ENCODE results near the gene ABCC9.

ABCC9 gene

DNA sequence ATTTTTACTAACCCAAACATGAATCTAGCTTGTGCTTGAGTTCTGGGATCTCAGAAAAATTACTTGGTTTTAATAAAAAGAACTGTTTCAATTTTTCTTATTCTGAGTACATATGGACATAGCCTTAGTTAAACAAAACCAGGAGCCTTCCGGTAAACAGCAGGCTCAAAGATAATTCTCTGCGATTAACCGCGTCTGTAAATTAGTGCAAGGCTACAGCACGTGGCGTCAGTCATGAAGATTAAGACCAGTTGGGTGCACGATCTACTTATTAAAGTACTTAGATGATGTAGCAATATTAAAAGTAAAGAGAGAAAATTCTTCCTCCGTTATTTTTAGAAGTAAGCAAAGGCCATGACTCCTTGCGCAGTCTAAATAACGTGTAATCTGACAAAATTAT lies 167.4 kb downstream of the ABCC9 start:
- no peak for DNase-seq (ENCODE audit: low spot score in 2 of 2)
- Mint-ChIP-seq H3K4me3 (no peak overlapping the region), H3K27ac (ENCODE audit: low read depth) (no peak overlapping the region), H3K27me3 (peaks cover 70% of the 10 kb centered on the region), H3K9me3 (no peaks in the 10 kb centered on the region), H3K36me3 (ENCODE audit: insufficient read depth) (no peaks in the 10 kb centered on the region), H3K4me1 (no peaks in the 10 kb centered on the region)
- no peak for ATAC-seq (replicated peaks; ENCODE audit: extremely low read depth, poor library complexity, severe bottlenecking)

DNA sequence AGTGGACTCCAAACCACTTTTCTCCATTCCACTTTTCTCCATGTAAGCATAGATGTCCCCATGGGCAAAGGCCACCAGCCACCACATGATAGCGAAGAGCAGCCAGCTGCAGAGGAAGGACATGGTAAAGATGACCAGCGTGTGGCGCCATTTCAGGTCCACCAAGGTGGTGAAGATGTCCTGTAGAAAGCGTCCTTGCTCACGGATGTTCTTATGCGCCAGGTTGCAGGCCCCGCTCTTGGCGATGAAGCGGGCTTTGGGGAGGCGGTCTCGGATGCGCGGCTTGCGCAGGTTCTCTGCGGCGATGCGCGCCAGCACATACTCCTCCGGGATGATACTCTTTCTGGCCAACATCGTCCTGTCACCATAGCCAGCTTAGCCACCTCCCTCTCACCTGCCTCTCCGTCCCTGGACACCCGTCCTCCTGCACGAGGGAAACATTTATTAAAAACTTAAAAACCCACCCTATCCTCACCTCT lies 167.9 kb downstream of the ABCC9 start:
- no peak overlapping the region for H3K27ac Mint-ChIP-seq (ENCODE audit: low read depth)
- DNase-seq (ENCODE audit: low spot score in 2 of 2) (no peak), ATAC-seq (replicated peaks; ENCODE audit: extremely low read depth, poor library complexity, severe bottlenecking) (no peak)
- no peaks in the 10 kb centered on the region for H3K4me1 Mint-ChIP-seq
- H3K36me3 Mint-ChIP-seq (ENCODE audit: insufficient read depth) = no peaks in the 10 kb centered on the region
- H3K27me3 Mint-ChIP-seq = peaks cover 68% of the 10 kb centered on the region
- no peaks in the 10 kb centered on the region for H3K9me3 Mint-ChIP-seq
- H3K4me3 Mint-ChIP-seq = no peak overlapping the region

DNA sequence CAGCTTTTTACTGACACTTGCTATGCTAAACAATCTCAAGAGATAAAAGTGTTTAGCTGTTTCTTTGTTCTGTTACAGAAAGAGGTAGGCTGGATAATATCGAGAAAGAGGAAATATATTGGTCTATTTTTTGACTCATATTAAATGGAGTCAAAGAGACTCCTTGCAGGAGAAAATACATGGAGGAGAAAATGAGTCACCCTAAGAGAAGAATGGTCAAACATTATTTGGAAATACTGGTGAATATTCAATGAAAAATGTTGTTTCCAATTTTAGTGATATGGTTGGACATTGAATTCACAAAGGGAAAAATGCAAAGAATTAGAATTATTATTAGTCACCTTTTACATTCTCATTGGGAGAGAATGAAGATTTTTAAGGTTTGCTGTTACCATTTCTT lies 169.9 kb downstream of the ABCC9 start:
- no peaks in the 10 kb centered on the region for H3K9me3 Mint-ChIP-seq
- no peaks in the 10 kb centered on the region for H3K36me3 Mint-ChIP-seq (ENCODE audit: insufficient read depth)
- H3K27me3 Mint-ChIP-seq = peaks cover 49% of the 10 kb centered on the region
- no peak overlapping the region for H3K4me3 Mint-ChIP-seq
- no peak for ATAC-seq (replicated peaks; ENCODE audit: extremely low read depth, poor library complexity, severe bottlenecking)
- no peak for DNase-seq (ENCODE audit: low spot score in 2 of 2)
- H3K4me1 Mint-ChIP-seq = no peaks in the 10 kb centered on the region
- H3K27ac Mint-ChIP-seq (ENCODE audit: low read depth) = no peak overlapping the region

DNA sequence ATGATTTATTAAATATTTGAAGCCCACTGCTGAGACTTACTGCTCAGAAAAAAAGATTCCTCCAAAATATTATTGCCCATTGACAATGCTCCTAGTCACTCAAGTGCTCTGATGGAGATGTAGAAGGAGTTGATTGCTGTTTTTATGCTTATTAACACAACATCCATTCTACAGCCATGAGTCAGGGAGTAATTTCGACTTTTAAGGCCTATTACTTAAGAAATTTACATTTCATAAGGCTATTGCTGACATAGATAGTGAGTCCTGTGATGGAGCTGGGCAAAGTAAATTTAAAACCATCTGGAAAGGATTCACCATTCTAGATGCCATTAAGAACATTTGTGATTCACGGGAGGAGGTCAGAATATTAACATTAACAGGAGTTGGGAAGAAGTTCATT lies 171.9 kb downstream of the ABCC9 start:
- Mint-ChIP-seq H3K4me1 (no peaks in the 10 kb centered on the region), H3K27ac (ENCODE audit: low read depth) (no peak overlapping the region), H3K27me3 (peaks cover 32% of the 10 kb centered on the region), H3K4me3 (no peak overlapping the region), H3K36me3 (ENCODE audit: insufficient read depth) (no peaks in the 10 kb centered on the region), H3K9me3 (no peaks in the 10 kb centered on the region)
- no peak for ATAC-seq (replicated peaks; ENCODE audit: extremely low read depth, poor library complexity, severe bottlenecking)
- DNase-seq (ENCODE audit: low spot score in 2 of 2) = no peak

DNA sequence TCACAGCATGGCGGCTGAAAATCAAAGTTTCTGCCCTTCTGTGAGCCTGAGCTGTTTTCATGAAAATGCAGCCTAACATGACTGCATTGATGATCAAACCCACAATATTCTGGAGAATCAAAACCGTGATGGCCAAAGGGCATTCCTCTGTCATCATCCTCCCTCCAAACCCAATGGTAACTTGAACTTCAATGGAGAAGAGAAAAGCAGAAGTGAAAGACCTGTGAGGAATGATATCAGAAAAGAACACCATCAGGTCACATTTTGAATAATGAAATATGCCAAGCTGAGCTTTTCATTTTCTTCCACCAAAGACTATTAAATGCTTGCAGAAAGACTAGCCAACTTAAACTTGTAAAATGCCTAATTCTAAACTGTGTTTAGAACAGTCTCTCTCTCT lies 174.8 kb downstream of the ABCC9 start:
- DNase-seq (ENCODE audit: low spot score in 2 of 2) = no peak
- no peak overlapping the region for H3K4me3 Mint-ChIP-seq
- H3K36me3 Mint-ChIP-seq (ENCODE audit: insufficient read depth) = no peaks in the 10 kb centered on the region
- no peaks in the 10 kb centered on the region for H3K9me3 Mint-ChIP-seq
- H3K27me3 Mint-ChIP-seq = peaks cover 7% of the 10 kb centered on the region
- no peaks in the 10 kb centered on the region for H3K4me1 Mint-ChIP-seq
- no peak for ATAC-seq (replicated peaks; ENCODE audit: extremely low read depth, poor library complexity, severe bottlenecking)
- no peak overlapping the region for H3K27ac Mint-ChIP-seq (ENCODE audit: low read depth)

DNA sequence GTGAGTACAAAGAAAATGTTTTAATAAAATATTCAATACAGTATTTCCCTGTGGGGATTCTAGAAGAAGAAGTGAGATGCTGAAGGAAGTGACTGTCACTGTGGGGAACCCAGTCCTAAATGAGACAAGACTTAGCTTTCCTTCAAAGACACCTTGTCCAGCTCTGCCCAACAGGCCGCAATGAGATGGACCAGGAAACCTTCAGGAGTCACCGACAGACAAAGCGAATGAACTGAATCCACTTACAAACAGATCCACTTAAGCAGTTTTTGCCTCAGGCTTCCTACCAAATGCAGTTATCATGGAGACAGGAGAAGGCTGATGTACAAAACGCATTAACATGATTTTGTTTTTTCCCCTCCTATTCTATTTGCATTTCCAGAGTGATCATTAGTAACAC lies 176.3 kb downstream of the ABCC9 start:
- no peak for DNase-seq (ENCODE audit: low spot score in 2 of 2)
- Mint-ChIP-seq H3K36me3 (ENCODE audit: insufficient read depth) (no peaks in the 10 kb centered on the region), H3K4me1 (no peaks in the 10 kb centered on the region), H3K27ac (ENCODE audit: low read depth) (no peak overlapping the region), H3K4me3 (no peak overlapping the region), H3K27me3 (no peaks in the 10 kb centered on the region), H3K9me3 (no peaks in the 10 kb centered on the region)
- ATAC-seq (replicated peaks; ENCODE audit: extremely low read depth, poor library complexity, severe bottlenecking) = no peak

DNA sequence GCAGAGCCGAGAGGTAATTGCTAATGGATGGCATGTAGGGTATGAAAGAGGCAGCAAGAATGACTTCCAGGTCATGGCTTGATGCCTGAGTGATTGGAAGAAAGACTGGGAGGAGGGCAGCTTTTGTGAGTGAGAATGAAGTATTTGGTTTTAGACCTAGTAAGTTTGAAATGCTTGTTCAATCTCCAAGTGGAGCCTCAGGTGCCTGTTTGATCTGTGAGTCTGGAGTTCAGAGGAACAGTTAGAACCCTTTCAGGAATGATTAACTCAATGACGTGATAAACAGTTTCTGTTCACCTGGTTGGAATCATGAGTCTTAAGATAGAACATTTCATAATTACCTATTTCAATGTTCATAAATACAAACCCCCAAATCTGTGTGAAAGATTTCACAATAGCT lies 177.2 kb downstream of the ABCC9 start:
- no peaks in the 10 kb centered on the region for H3K27me3 Mint-ChIP-seq
- no peaks in the 10 kb centered on the region for H3K9me3 Mint-ChIP-seq
- ATAC-seq (replicated peaks; ENCODE audit: extremely low read depth, poor library complexity, severe bottlenecking) = no peak
- H3K27ac Mint-ChIP-seq (ENCODE audit: low read depth) = no peak overlapping the region
- H3K4me1 Mint-ChIP-seq = no peaks in the 10 kb centered on the region
- no peak overlapping the region for H3K4me3 Mint-ChIP-seq
- no peaks in the 10 kb centered on the region for H3K36me3 Mint-ChIP-seq (ENCODE audit: insufficient read depth)
- DNase-seq (ENCODE audit: low spot score in 2 of 2) = no peak

DNA sequence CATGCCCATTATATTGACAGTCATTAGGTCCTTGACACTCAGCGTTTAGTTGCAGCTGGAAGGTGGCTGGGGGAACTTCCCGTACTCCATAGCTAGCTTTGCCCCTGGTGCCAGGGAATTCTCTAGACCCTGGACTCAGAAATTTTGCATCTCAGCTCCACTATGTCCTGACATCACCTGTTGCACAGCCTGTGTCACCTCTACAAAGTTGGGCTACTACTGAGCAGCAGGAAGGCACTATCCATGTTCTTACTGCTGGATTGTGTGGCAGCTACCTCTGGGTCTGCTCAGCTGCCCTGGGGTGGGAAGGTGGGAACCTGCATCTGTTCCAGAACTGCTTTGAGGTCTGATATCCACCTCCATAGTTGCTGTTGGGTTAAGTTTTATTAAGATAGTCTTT lies 177.7 kb downstream of the ABCC9 start:
- DNase-seq (ENCODE audit: low spot score in 2 of 2) = no peak
- no peak for ATAC-seq (replicated peaks; ENCODE audit: extremely low read depth, poor library complexity, severe bottlenecking)
- Mint-ChIP-seq H3K27ac (ENCODE audit: low read depth) (no peak overlapping the region), H3K4me3 (no peak overlapping the region), H3K27me3 (no peaks in the 10 kb centered on the region), H3K9me3 (no peaks in the 10 kb centered on the region), H3K4me1 (no peaks in the 10 kb centered on the region), H3K36me3 (ENCODE audit: insufficient read depth) (no peaks in the 10 kb centered on the region)

DNA sequence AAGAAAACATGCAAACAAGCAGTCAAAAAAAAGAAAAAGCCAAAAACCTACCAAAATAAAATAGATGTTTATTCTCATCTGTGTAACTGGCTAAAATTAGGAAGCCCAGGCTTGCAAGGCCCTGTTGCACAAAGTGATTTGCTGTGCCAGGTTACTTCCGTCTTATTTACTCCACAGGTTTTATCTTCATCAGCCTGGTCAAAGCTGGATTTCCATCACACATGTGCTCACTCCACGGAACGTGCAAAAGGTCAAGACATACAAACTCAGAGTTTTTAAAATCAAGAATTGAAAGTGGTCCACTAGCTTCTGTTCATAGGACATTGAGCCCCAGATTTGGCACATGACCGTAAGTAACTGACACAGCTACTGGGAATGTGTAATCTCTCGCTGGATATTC lies 181.5 kb downstream of the ABCC9 start:
- no peak overlapping the region for H3K27ac Mint-ChIP-seq (ENCODE audit: low read depth)
- H3K27me3 Mint-ChIP-seq = peaks cover 10% of the 10 kb centered on the region
- no peaks in the 10 kb centered on the region for H3K9me3 Mint-ChIP-seq
- ATAC-seq (replicated peaks; ENCODE audit: extremely low read depth, poor library complexity, severe bottlenecking) = no peak
- H3K4me3 Mint-ChIP-seq = no peak overlapping the region
- peaks cover 2% of the 10 kb centered on the region for H3K36me3 Mint-ChIP-seq (ENCODE audit: insufficient read depth)
- no peaks in the 10 kb centered on the region for H3K4me1 Mint-ChIP-seq
- no peak for DNase-seq (ENCODE audit: low spot score in 2 of 2)

DNA sequence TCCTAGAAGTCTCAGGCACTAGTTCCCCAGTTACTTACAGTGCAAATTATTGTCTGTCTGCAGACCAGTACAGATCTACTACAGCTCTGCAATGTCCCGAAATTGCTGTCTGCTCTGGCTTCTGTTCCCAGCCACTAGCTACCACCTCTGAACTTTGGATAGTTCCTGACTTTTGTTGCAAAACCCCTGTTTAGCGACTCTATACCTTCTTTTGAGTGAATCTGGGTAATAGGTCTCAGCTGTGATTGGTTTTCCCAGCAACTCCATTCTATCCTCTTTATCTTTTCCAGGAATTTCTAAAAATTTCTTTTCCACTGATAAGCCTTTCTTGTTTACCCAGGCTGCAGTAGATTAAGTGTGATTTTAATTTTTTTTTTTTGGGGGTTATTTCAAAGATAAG lies 183.5 kb downstream of the ABCC9 start:
- H3K36me3 Mint-ChIP-seq (ENCODE audit: insufficient read depth) = peaks cover 2% of the 10 kb centered on the region
- H3K4me1 Mint-ChIP-seq = no peaks in the 10 kb centered on the region
- ATAC-seq (replicated peaks; ENCODE audit: extremely low read depth, poor library complexity, severe bottlenecking) (no peak), DNase-seq (ENCODE audit: low spot score in 2 of 2) (no peak)
- peaks cover 23% of the 10 kb centered on the region for H3K27me3 Mint-ChIP-seq
- H3K9me3 Mint-ChIP-seq = no peaks in the 10 kb centered on the region
- no peak overlapping the region for H3K4me3 Mint-ChIP-seq
- no peak overlapping the region for H3K27ac Mint-ChIP-seq (ENCODE audit: low read depth)

DNA sequence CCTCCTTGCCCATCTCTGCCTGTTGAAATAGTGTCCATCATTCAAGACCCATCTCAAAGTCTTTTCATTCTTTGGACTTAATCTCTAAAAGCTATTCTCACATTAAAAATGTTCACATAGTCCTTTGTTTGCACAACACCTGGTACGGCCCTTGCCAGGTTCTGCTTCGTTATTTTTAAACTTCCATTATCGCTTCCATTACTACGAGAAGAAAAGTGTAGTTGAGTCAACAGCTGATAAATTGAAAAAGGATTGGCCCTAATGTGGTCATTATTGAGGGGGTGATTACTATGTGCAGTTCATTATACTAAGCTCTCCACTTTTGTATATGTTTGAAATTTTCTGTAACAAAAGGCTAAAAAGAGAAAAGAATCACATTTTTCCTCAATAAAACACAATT lies 184.5 kb downstream of the ABCC9 start:
- Mint-ChIP-seq H3K4me3 (no peak overlapping the region), H3K4me1 (no peaks in the 10 kb centered on the region)

DNA sequence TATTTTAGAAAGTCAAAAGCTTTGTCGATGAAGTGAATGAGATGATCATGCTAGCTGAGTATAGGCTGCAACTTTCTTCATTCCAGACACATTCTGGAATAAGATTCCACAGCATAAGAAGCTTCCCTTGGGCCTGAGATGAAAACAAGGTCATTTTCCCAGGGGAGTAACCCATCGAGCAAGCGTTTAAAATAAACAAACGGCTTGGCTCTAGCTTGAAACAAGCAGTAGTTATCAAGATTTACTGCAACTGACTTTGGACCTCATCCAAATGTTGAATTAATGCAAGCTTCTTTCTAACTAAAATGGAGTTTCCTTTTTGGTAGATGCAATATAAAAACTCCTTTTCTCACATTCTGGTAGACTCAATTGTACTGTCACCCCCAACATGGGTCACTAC lies 189.7 kb downstream of the ABCC9 start:
- DNase-seq (ENCODE audit: low spot score in 2 of 2) (no peak), ATAC-seq (replicated peaks; ENCODE audit: extremely low read depth, poor library complexity, severe bottlenecking) (no peak)
- Mint-ChIP-seq H3K27me3 (peaks cover 47% of the 10 kb centered on the region), H3K4me3 (no peak overlapping the region), H3K4me1 (no peaks in the 10 kb centered on the region), H3K9me3 (peaks cover 7% of the 10 kb centered on the region), H3K36me3 (ENCODE audit: insufficient read depth) (peaks cover 2% of the 10 kb centered on the region), H3K27ac (ENCODE audit: low read depth) (no peak overlapping the region)

More for the DNA sequence above, 184.5 kb downstream of the ABCC9 start:
- Mint-ChIP-seq H3K27me3 (peaks cover 23% of the 10 kb centered on the region), H3K27ac (ENCODE audit: low read depth) (no peak overlapping the region), H3K36me3 (ENCODE audit: insufficient read depth) (peaks cover 2% of the 10 kb centered on the region), H3K9me3 (no peaks in the 10 kb centered on the region)
- ATAC-seq (replicated peaks; ENCODE audit: extremely low read depth, poor library complexity, severe bottlenecking) (no peak), DNase-seq (ENCODE audit: low spot score in 2 of 2) (no peak)

All from central memory CD8-positive, alpha-beta T cell (primary cell).